GM19324 (cell line): ENCODE measurements around the gene ATP5MK.
"Not testable (repeated sequence)": the region's sequence is repeated elsewhere in the genome, so short reads cannot be mapped to it uniquely, and the experiment has no call there.

Experiments used
- ATAC-seq: cut with Tn5 transposase; IDR thresholded peaks from one replicate; pipeline ENCODE4 v1.9.1; 2021; ENCODE audit warnings: mild to moderate bottlenecking, moderate library complexity; ENCODE audit not compliant: unreplicated experiment, low FRiP score

ATP5MK gene

DNA sequence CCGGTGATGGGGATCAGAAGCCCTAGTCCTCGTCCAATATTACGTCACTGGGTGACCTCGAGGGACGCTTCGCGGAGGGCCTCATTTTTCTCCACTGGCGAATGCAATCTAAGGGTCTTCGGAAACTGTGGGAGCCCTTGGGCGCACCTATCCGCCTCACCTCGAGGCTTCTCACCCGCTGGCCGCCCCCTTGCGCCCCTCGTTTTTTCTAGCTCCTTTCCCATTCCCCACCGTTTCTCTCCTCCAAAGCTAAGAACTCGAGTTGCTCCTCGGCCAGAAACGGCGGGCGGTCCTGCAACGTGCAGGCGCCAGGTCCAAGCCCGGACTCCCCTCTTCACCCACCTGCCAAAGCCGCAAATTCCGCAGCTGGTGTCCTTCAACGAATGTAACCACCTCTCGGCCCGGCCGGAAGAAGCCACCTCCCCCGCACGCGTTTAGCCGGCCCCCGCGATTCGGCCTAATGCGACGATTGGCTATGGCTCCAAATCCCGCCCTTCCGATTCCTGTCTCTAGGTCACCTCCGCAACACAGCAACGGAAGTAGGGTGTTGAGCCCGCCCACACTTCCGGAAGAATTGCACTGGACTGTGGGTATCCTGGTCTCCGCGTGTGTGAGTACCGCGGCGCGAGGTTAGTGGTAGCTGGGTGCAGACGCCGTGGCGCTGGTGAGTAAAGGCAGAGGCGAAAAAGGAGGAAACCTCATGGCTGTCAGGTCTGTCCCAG lies at the start of gene ATP5MK, which contains the start of gene PDCD11:
ATP5MK (minus strand) TSS at position 409 of the 722 bp plus-strand sequence. CDS start 4,018 bp downstream, outside the sequence.
PDCD11 (plus strand) TSS at position 560 of the 722 bp plus-strand sequence. CDS start 1,801 bp downstream, outside the sequence.
- peak; percentile 98 for ATAC-seq

- ATAC-seq, result no peak
Observed at GRCh38 chr10:103445366-103445765, 49.1 kb upstream of the ATP5MK start.

GRCh38 chr10:103444478-103444877 lies 48.2 kb upstream of the ATP5MK start:
- ATAC-seq, result no peak

- ATAC-seq, result no peak
Observed at GRCh38 chr10:103443475-103444185, 47.4 kb upstream of the ATP5MK start.

DNA sequence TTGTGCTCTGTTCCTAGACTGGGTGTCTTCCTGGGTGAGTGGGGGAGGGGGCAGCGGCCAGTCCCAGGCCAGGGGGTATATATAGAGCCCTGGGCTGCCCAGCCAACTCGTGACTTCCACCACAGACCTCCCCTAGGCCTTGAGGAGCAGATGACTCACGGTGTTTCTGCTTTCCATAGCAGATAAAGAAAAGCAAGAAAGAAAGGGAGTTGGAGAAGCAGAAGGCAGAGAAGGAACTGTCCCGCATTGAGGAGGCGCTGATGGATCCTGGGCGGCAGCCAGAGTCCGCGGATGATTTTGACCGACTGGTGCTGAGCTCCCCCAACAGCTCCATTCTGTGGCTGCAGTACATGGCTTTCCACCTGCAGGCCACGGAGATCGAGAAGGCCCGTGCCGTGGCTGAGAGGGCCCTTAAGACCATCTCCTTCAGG lies 45.8 kb upstream of the ATP5MK start:
- no peak for ATAC-seq

- ATAC-seq, result no peak
Observed at GRCh38 chr10:103441611-103442010, 45.3 kb upstream of the ATP5MK start.

DNA sequence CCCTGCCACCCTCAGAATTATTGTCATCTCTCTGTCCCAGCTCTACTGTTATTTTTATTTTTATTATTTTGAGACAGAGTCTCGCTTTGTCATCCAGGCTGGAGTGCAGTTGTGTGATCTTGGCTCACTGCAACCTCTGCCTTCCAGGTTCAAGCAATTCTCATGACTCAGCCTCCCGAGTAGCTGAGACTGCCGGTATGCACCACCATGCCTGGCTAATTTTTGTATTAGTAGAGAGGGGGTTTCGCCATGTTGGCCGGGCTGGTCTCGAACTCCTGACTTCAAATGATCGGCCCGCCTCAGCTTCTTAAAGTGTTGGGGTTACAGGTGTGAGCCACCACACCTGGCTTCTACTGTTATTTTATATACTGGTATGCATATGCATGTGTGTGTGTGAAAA lies 44.9 kb upstream of the ATP5MK start:
- no peak for ATAC-seq

- no peak for ATAC-seq
Observed at GRCh38 chr10:103440416-103440815, 44.1 kb upstream of the ATP5MK start.

DNA sequence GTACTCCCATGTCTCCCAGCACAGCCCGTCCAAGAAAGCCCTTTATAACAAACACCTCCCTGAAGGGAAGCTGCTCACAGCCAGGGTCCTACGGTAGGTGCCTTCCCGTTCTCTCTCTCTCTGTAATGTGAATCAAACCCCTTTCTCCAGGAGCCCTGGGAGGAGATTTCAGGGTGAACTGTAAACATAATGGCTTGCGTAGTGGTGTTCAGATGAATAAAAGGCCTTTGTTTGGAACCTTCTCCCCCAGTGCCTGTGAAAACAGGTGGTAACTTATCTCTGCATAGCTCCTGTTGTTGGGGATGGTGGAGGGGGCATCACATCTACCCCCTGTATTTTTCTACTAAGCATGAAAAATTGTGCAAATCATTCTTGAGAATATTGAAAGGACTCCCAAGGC lies 43.5 kb upstream of the ATP5MK start:
- ATAC-seq, result no peak

- no peak for ATAC-seq
Observed at GRCh38 chr10:103433858-103434257, 37.6 kb upstream of the ATP5MK start.

DNA sequence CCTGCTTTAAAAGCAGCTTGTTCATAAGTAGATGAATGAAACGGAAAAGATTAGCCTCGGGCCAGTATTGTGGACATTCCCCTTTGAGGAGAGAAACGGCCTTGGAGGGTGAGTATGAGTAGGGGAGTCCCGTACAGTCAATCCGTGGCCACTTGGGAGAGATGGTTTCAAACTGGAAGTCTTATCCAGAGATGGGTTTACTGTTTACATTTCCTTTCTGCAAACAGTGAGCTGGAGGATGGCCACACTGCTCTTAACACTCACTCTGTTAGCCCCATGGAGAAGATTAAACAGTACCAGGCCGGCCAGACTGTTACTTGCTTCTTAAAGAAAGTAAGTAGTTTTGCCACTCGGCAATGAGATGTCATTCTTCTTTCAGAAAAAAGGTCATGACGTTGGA lies 35.6 kb upstream of the ATP5MK start:
- no peak for ATAC-seq

- ATAC-seq, result no peak
Observed at GRCh38 chr10:103429647-103430046, 33.4 kb upstream of the ATP5MK start.

DNA sequence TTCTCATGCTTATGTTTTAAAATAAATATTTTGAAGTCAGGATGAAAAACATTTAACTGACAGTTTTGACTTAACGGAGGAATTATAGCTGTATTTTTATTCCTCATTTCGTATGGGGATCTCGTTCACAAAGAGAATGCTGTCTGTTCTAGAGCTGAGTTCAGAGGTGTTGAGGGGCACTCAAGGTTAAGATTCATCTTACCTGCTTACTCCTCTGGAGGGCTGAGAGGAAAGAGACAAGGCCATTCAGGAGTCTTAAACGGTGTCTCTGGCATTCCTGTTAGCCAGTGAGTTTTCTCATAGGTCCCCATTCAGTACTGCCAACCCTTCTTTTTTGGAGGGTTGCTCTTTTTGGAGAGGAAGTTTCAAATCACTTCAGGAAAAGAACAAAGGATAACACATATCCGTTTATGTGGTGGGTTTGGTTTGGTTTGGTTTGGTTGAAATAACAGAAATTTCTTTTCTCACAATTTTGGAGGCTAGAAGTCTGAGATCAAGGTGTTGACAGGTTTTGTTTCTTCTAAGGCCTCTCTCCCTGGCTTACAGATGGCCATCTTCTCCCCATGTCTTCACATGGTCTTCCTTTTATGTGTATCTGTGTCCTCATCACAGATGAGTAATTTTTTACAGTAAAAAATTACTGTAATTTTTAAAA lies 32.8 kb upstream of the ATP5MK start:
- ATAC-seq, result no peak

DNA sequence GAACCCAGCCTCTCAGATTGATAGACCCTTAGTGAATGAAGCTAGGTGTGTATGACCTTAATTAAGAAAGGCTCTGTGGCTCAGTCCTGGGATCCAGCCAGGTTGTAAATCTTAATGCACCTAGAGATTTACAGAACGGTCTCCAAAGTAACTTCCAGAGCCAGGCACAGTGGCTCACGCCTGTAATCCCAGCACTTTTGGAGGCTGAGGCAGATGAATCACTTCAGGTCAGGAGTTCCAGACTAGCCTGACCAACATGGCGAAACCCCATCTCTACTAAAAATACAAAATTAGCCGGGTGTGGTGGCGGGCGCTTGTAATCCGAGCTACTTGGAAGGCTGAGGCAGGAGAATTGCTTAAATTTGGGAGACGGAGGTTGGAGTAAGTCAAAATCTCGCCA lies 31.6 kb upstream of the ATP5MK start:
- ATAC-seq, result no peak

DNA sequence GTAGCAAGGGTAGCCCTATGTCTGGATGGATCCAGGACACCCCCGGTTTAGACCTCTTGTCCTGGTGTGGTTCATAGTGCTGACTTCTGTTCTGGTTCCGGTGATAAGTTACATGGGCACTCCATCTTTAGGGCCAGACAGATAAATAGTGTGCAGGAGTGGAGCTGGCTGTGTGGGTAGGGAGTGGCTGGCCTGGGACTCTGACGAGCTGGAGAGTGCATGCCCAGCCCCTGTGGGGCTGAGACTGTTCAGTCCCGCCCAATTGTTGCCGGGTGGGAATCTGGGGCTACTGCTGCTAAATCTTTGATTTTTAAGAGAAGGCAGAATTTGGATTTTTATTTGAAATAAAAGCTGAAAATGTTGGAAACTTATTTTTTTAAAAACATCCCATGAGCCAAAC lies 27.5 kb upstream of the ATP5MK start:
- no peak for ATAC-seq

DNA sequence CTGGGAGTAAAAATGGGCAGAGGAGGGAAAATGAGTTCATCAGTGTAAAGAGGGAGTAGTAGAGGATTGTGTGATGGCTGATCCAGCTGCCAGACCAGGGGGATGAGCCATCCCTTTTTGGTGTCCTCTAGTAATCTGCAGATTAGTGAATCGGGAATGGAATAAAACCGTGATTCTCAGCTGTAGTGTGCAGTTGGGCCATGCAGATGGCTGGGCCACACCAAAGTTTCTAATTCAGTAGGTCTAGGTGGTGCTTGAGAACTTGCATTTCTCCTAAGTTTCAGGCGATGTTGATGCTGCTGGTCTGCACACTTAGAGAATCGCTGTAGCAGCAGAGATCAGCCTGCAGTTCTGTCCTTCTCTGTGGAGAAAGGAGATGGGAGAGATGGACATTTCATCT lies 22.8 kb upstream of the ATP5MK start:
- ATAC-seq, result no peak

GRCh38 chr10:103417601-103418000 lies 21.3 kb upstream of the ATP5MK start:
- ATAC-seq, result no peak

DNA sequence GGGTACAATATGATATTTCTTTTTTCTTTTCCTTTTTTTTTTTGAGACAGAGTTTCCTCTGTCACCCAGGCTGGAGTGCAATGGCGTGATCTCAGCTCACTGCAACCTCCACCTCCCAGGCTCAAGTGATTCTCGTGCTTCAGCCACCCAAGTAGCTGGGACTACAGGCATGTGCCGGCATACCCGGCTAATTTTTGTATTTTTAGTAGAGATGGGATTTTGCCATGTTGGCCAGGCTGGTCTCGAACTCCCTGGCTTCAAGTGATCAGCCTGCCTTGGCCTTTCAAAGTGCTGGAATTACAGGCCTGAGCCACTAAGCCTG lies 20.8 kb upstream of the ATP5MK start:
- ATAC-seq, result not testable (repeated sequence)

DNA sequence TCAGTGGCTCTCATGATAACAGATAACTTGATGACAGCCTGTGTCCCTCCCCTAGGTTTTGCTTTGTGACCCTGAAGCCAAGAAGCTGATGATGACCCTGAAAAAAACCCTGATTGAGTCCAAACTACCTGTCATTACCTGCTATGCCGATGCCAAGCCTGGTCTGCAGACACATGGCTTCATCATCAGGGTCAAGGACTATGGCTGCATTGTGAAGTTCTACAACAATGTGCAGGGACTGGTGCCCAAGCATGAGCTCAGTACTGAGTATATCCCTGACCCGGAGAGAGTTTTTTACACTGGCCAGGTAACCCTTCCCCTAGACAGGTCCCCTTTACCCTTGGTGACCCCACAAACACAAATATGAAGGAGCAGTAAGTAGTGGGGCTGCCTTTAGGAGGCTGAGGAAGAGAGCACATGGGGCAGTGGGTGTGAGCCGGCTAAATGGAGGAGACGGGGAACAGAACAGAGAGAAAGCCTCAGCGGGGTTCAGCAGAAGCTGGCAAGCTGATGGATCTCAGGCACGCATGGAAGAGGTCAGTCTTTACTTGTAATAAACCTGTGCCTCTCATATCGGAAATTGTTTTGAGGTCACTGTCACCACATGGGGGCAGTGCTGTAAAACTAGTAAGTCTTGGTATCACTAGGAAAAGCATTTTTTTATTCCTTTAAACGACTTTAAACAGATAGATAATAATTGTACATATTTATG lies 20.3 kb upstream of the ATP5MK start:
- no peak for ATAC-seq

GRCh38 chr10:103415581-103415980 lies 19.3 kb upstream of the ATP5MK start:
- ATAC-seq, result no peak

GRCh38 chr10:103413564-103413963 lies 17.3 kb upstream of the ATP5MK start:
- no peak for ATAC-seq
